HFF-Myc (cell line): ENCODE measurements around the gene KRT10.
A peak's percentile ranks its signal among the peaks of the same experiment; 100 is the strongest.

Source experiments
- DNase-seq: peaks from one replicate; pipeline ENCODE4 v3.0.0-alpha.2; 2011; ENCODE audit warnings: low read depth; ENCODE audit errors: extremely low read depth
- H3K4me3 ChIP-seq: replicated peaks from 2 replicates; pipeline ENCODE4 v1.5.1; 2011; ENCODE audit warnings: low read depth, mild to moderate bottlenecking, control low read depth, low read length
- TF ChIP-seq, protein P1 (sequence below): IDR thresholded peaks from 2 replicates; pipeline ENCODE4 v1.5.1; 2012; ENCODE audit warnings: mild to moderate bottlenecking, low read depth, low read length, control low read depth; ENCODE audit errors: missing control alignments

KRT10 gene

DNA sequence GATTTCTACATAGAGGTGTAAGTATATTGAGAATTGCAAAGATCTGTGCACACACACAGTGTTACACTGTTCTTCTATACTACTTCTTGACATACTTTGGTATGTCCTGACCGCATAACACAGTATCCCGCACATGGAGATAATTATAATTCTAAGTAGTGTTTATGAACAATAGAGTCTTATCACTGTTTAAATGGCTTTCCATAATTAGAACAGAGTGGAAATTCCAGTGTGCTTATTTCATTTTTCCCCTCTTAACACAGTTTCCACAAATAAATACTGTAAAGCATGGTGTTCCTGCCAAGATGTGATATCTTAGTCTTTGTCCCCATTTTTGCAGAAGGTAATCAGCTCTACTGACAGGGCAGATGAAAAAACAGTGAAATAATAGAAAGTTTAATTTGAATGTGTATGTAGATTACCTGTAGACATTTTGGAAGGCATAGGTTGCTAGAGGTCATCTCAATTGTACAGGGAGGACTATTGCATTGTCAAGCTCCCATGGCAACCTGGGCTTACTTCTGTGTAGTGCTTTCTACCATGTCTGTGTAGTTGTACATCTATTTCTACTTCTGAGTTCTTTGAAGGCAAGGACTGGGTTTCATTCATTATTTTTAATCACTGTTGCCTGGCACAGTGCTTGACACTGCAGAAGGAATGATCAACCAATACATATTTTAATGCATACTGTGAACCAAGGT lies 12.5 kb downstream of the KRT10 start:
- DNase-seq, result no peak
- TF ChIP-seq, protein P1, sequence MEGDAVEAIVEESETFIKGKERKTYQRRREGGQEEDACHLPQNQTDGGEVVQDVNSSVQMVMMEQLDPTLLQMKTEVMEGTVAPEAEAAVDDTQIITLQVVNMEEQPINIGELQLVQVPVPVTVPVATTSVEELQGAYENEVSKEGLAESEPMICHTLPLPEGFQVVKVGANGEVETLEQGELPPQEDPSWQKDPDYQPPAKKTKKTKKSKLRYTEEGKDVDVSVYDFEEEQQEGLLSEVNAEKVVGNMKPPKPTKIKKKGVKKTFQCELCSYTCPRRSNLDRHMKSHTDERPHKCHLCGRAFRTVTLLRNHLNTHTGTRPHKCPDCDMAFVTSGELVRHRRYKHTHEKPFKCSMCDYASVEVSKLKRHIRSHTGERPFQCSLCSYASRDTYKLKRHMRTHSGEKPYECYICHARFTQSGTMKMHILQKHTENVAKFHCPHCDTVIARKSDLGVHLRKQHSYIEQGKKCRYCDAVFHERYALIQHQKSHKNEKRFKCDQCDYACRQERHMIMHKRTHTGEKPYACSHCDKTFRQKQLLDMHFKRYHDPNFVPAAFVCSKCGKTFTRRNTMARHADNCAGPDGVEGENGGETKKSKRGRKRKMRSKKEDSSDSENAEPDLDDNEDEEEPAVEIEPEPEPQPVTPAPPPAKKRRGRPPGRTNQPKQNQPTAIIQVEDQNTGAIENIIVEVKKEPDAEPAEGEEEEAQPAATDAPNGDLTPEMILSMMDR, result no peak
- H3K4me3 ChIP-seq, result no peak overlapping the region

DNA sequence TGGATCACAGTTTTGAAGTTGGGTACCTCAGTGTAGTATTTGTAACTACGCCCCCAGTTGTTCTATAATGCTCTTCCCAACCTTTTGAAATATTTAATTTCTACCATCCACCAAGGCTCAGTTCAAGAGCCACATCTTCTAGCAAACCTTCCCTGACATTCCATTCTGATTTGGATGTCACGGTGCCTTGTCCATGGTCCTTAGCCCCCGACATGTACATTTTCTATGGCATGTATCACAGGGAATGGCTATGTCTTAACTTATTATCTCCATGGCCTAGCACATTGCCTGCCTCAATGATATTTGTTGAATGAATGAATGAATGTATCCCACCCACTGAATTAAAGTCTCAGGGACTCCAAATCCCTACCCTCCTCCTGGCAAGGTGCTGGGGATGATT lies 16.3 kb downstream of the KRT10 start:
- DNase-seq, result no peak
- no peak overlapping the region for H3K4me3 ChIP-seq
- TF ChIP-seq, protein P1, result no peak

DNA sequence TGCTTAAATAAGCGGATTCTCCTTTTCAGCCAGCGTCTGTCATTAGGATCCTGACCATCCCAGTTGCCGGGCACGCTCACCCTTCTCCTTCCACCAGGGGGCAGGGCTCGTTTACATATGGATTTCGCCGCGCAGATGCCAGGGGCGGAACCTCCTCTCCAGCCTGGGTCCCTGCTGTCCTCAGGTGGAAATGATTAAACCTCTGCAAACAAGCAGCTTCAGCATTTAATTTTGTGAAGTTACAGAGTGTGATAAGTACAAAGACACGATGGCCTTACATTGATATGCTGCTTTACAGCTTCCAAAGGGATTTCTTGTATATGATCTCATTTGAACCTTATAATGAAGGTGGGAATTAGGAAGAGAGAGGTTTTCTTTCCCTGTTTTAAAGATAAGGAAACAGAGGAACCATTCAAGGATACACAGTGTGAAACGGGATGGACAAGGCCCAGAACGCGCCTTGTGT lies 18.8 kb downstream of the KRT10 start:
- no peak overlapping the region for H3K4me3 ChIP-seq
- TF ChIP-seq, protein P1, result peak; percentile 94
- peak; percentile 63 for DNase-seq

DNA sequence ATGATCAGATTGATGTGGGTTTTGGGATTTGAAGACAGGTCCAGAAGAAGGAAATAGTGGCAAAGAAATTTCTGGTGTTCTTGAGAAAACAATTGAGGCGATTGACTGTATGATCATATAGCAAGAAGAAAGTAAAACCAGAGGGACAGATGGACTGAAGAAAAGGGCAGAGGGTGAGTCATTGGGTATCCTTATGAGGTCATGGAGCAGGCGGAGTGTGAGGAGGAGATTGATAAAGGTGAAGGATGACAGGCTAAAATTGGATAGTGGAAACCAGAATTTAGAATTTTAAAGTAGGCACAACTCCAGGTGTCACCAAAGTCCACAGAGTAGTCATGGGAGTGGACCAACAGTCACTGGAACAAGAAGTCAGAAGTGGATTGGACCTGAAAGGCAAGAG lies 21.3 kb downstream of the KRT10 start:
- TF ChIP-seq, protein P1, result no peak
- no peak overlapping the region for H3K4me3 ChIP-seq
- no peak for DNase-seq

DNA sequence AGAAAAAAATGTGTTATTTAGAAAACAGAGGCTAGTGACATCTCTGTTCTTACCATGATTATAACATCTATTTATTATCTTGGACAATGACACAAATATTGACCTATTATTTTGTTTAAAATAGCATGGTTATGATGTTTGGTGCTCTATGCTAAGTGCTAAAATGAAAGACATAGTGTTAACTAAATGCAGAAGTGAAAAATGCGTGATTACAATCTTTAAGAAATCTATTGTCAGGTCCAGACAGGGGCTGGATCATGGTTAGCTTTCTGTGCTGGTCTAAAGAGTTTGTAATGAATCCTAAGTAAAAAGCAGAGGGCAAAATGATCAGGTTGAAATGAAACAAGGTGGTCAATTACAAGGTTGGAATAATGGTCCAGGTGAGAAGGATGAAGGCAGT lies 22.0 kb downstream of the KRT10 start:
- no peak overlapping the region for H3K4me3 ChIP-seq
- TF ChIP-seq, protein P1, result no peak
- no peak for DNase-seq

DNA sequence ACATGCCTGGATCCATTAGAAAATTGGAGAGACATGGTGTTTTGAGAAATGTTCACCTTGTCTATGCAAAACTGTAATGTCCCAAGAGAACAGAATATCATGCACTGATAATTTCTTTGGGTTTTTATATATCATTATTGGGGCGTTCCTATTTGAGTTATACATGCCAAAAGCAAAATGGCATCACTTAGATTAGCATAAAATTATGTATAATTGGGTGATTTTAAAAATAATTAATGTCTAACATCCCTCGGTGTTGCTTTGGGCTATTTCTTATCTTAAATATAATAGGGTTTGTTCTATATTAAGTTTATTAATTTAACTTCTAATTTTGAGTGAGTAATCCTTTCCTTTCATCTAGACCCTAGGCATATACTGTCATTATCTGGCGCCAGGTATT lies 22.6 kb downstream of the KRT10 start, which contains the start of gene KRT28:
Gene KRT28, minus strand, starts transcription at position 101 of the 400 bp plus-strand sequence. Its CDS starts 66 bp downstream, at position 35.
- H3K4me3 ChIP-seq, result no peak within 1 kb of the TSS
- DNase-seq, result no peak
- TF ChIP-seq, protein P1, result no peak
